ENCODE results near the gene UTS2R.

Gene UTS2R

DNA sequence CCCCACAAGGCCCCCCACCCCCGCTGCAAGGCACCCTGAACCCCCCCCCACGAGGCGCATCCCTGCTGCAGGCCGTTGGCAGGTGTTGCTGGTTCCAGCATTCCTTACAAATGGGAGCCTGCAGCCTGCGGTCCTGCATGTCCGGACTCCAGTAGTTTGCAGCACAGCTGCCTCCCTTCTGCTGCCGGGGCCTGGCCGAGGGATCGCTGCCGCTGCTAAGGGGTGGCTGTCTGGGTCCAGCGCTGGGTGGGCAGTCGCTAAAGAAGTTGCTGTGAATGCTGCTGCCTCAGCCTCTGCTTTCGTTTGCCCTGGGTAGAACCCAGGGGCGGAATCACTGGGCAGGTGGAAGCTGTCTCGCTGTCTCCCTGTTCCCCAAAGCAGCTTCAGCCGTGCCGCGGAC, 11.8 kb downstream of the UTS2R start:
- Mint-ChIP-seq H3K4me1 (ENCODE audit: low read depth) (peaks cover 3% of the 10 kb centered on the region), H3K27me3 (ENCODE audit: low read depth) (peaks cover 15% of the 10 kb centered on the region), H3K27ac (no peak overlapping the region), H3K9me3 (no peaks in the 10 kb centered on the region), H3K36me3 (ENCODE audit: low read depth) (no peaks in the 10 kb centered on the region), H3K4me3 (no peak overlapping the region)
- DNase-seq (ENCODE audit: low spot score), result no peak

DNA sequence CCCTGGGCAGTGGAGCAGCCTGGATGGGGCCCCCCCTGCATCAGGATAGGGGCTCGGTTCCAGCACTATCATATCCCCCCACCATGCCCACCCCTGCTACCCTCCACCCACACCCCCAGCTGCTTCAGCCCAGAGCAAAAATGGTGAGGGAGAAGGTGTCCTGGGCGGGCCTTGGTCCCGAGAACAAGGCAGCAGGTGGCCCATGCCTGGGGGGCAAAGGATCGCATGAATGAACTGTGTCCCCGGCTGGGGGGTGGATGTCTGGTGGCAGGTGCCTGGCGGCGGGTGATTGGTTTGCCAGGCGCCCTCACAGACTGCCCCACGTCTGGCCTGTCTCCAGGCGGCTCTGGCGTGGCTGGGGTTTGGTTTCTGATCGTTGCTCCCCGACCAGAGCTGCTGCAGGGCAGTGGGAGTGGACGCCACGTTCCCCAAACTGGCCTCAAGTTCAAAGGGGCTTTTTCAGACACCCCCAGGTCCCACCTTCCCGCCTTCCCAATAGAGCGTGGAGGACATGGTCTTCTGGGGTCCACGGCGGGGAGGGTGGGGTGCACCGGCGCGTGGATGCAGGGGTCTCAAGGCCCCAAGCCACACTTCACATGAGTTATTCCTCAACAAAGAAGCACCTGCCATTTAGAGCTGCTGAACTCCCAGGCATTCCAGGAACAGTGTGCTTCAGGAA, 12.6 kb downstream of the UTS2R start:
- DNase-seq (ENCODE audit: low spot score), result no peak
- no peaks in the 10 kb centered on the region for H3K36me3 Mint-ChIP-seq (ENCODE audit: low read depth)
- H3K27me3 Mint-ChIP-seq (ENCODE audit: low read depth), result peaks cover 13% of the 10 kb centered on the region
- H3K9me3 Mint-ChIP-seq, result no peaks in the 10 kb centered on the region
- H3K27ac Mint-ChIP-seq, result no peak overlapping the region
- H3K4me1 Mint-ChIP-seq (ENCODE audit: low read depth), result peaks cover 3% of the 10 kb centered on the region
- no peak overlapping the region for H3K4me3 Mint-ChIP-seq

GRCh38 chr17:82384730-82385481, 13.3 kb downstream of the UTS2R start:
- Mint-ChIP-seq H3K27me3 (ENCODE audit: low read depth) (peaks cover 11% of the 10 kb centered on the region), H3K36me3 (ENCODE audit: low read depth) (no peaks in the 10 kb centered on the region), H3K4me1 (ENCODE audit: low read depth) (peaks cover 3% of the 10 kb centered on the region), H3K9me3 (no peaks in the 10 kb centered on the region), H3K4me3 (no peak overlapping the region), H3K27ac (no peak overlapping the region)
- no peak for DNase-seq (ENCODE audit: low spot score)

DNA sequence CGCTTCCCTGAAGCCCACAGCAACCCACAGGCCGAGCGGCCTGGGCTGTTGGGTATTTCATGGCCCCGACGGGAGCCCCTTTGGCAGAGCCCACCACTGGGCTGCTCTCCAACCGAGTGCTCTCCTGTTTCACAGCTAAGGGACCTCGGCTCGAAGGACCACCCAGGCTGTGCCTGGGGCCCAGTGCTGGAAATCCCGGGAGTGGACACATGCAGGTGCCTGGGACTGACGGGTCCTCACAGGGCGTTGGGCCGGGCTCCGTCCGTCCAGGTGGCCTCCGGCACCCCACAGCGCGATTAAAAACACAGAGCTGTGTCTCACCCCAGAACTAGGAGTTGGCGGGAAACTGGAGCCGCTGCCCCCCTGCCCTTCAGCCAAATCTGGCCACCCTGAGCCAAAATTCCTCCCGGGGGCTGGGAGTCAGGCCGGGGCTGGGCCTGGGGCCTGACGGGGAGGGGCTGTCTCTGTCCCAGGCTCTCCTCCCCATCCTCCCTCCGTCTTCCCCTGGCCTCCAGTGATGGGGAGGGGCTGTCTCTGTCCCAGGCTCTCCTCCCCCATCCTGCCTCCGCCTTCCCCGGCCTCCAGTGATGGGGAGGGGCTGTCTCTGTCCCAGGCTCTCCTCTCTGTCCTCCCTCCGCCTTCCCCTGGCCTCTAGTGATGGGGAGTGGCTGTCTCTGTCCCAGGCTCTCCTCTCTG, 14.1 kb downstream of the UTS2R start:
- Mint-ChIP-seq H3K9me3 (no peaks in the 10 kb centered on the region), H3K27me3 (ENCODE audit: low read depth) (peaks cover 7% of the 10 kb centered on the region), H3K4me1 (ENCODE audit: low read depth) (peaks cover 3% of the 10 kb centered on the region), H3K4me3 (no peak overlapping the region), H3K27ac (no peak overlapping the region), H3K36me3 (ENCODE audit: low read depth) (no peaks in the 10 kb centered on the region)
- no peak for DNase-seq (ENCODE audit: low spot score)

DNA sequence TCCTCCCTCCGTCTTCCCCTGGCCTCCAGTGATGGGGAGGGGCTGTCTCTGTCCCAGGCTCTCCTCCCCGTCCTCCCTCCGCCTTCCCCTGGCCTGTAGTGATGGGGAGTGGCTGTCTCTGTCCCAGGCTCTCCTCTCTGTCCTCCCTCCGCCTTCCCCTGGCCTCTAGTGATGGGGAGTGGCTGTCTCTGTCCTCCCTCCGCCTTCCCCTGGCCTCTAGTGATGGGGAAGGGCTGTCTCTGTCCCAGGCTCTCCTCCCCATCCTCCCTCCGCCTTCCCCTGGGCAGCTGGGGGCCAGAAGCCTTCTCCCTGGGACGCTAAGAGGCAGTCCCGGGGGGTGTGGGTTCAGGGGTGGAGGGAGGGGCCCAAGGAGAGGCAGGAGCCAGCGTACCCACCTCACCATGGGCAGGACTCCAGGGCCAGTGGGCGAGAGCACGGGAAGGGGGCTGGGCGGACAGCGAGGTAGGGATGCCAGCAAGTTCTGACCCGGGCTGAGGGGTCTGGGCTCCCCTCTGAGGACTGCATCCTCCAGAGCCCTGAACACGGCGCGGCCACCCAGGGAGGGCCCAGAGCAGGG, 14.8 kb downstream of the UTS2R start:
- no peak for DNase-seq (ENCODE audit: low spot score)
- no peaks in the 10 kb centered on the region for H3K36me3 Mint-ChIP-seq (ENCODE audit: low read depth)
- no peaks in the 10 kb centered on the region for H3K9me3 Mint-ChIP-seq
- no peak overlapping the region for H3K4me3 Mint-ChIP-seq
- H3K4me1 Mint-ChIP-seq (ENCODE audit: low read depth), result peaks cover 3% of the 10 kb centered on the region
- H3K27ac Mint-ChIP-seq, result no peak overlapping the region
- H3K27me3 Mint-ChIP-seq (ENCODE audit: low read depth), result peaks cover 5% of the 10 kb centered on the region

- no peak overlapping the region for H3K4me3 Mint-ChIP-seq
- H3K4me1 Mint-ChIP-seq (ENCODE audit: low read depth), result peaks cover 3% of the 10 kb centered on the region
- H3K27ac Mint-ChIP-seq, result no peak overlapping the region
- no peaks in the 10 kb centered on the region for H3K36me3 Mint-ChIP-seq (ENCODE audit: low read depth)
- H3K27me3 Mint-ChIP-seq (ENCODE audit: low read depth), result peaks cover 5% of the 10 kb centered on the region
- no peak for DNase-seq (ENCODE audit: low spot score)
- no peaks in the 10 kb centered on the region for H3K9me3 Mint-ChIP-seq
Observed at GRCh38 chr17:82386881-82387704, 15.5 kb downstream of the UTS2R start.

DNA sequence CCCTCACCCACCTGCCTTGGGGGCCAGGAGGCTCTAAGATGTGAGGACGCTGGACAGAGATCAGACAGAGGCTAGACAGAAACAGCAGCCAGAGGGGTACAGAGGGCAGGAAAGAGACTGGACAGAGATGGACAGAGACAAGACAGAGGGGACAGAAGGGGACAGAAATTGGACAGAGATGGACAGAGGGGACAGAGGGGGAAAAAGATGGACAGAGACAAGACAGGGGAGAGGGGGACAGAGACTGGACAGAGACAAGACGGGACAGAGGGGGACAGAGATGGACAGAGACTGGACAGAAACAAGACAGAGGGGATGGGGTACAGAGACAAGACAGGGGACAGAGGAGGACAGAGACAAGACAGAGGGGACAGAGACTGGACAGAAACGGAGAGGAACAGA, 16.1 kb downstream of the UTS2R start:
- Mint-ChIP-seq H3K27ac (peak overlapping the region; percentile 42), H3K9me3 (no peaks in the 10 kb centered on the region), H3K4me3 (no peak overlapping the region), H3K4me1 (ENCODE audit: low read depth) (peaks cover 3% of the 10 kb centered on the region), H3K27me3 (ENCODE audit: low read depth) (peaks cover 5% of the 10 kb centered on the region), H3K36me3 (ENCODE audit: low read depth) (no peaks in the 10 kb centered on the region)
- no peak for DNase-seq (ENCODE audit: low spot score)

- Mint-ChIP-seq H3K4me1 (ENCODE audit: low read depth) (peaks cover 3% of the 10 kb centered on the region), H3K9me3 (no peaks in the 10 kb centered on the region), H3K27ac (no peak overlapping the region), H3K36me3 (ENCODE audit: low read depth) (no peaks in the 10 kb centered on the region), H3K27me3 (ENCODE audit: low read depth) (peaks cover 5% of the 10 kb centered on the region), H3K4me3 (no peak overlapping the region)
- DNase-seq (ENCODE audit: low spot score), result no peak
Observed at GRCh38 chr17:82388223-82388921, 16.8 kb downstream of the UTS2R start.

DNA sequence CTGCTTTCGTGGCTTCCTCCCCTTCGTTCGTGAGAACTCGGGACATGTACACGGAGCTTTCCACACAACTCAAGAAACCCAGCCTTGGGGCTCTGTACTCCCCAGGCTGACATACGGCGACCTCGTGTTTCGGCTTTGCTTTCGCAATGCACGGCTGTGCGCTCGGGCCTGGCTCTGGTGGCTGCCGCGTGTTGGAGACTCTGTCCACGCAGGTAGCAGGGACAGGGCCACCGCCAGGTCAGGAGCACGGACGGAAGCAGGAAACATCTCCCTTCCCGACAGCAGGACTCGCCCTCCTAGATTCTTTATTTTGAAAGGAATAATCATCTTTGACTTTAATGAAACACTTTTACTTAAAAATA, 17.3 kb downstream of the UTS2R start:
- Mint-ChIP-seq H3K27ac (no peak overlapping the region), H3K9me3 (no peaks in the 10 kb centered on the region), H3K4me3 (no peak overlapping the region), H3K36me3 (ENCODE audit: low read depth) (no peaks in the 10 kb centered on the region), H3K4me1 (ENCODE audit: low read depth) (peaks cover 3% of the 10 kb centered on the region), H3K27me3 (ENCODE audit: low read depth) (peaks cover 5% of the 10 kb centered on the region)
- no peak for DNase-seq (ENCODE audit: low spot score)

DNA sequence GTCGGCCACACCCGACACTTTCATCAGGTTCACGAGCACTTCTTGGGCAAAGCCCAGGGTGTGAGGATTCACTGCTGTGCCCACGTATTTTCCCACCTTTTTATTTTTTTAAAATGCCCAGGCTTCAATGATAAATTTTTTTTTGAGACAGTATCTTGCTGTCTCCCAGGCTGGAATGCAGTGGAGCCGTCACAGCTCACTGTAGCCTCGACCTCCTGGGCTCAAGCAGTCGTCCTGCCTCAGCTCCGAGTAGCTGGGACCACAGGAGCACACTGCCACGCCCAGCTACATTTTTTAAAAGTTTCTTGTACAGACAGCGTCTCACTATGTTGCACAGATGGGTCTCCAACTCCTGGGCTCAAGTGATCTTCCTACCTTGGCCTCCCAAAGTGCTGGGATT, 17.8 kb downstream of the UTS2R start:
- H3K4me3 Mint-ChIP-seq, result no peak overlapping the region
- no peak overlapping the region for H3K27ac Mint-ChIP-seq
- H3K36me3 Mint-ChIP-seq (ENCODE audit: low read depth), result no peaks in the 10 kb centered on the region
- DNase-seq (ENCODE audit: low spot score), result no peak
- peaks cover 3% of the 10 kb centered on the region for H3K4me1 Mint-ChIP-seq (ENCODE audit: low read depth)
- no peaks in the 10 kb centered on the region for H3K9me3 Mint-ChIP-seq
- peaks cover 5% of the 10 kb centered on the region for H3K27me3 Mint-ChIP-seq (ENCODE audit: low read depth)

- no peak for DNase-seq (ENCODE audit: low spot score)
- no peaks in the 10 kb centered on the region for H3K9me3 Mint-ChIP-seq
- H3K27ac Mint-ChIP-seq, result no peak overlapping the region
- peaks cover 5% of the 10 kb centered on the region for H3K27me3 Mint-ChIP-seq (ENCODE audit: low read depth)
- H3K36me3 Mint-ChIP-seq (ENCODE audit: low read depth), result no peaks in the 10 kb centered on the region
- H3K4me3 Mint-ChIP-seq, result no peak overlapping the region
- H3K4me1 Mint-ChIP-seq (ENCODE audit: low read depth), result peaks cover 3% of the 10 kb centered on the region
Observed at GRCh38 chr17:82390015-82390859, 18.7 kb downstream of the UTS2R start.

DNA sequence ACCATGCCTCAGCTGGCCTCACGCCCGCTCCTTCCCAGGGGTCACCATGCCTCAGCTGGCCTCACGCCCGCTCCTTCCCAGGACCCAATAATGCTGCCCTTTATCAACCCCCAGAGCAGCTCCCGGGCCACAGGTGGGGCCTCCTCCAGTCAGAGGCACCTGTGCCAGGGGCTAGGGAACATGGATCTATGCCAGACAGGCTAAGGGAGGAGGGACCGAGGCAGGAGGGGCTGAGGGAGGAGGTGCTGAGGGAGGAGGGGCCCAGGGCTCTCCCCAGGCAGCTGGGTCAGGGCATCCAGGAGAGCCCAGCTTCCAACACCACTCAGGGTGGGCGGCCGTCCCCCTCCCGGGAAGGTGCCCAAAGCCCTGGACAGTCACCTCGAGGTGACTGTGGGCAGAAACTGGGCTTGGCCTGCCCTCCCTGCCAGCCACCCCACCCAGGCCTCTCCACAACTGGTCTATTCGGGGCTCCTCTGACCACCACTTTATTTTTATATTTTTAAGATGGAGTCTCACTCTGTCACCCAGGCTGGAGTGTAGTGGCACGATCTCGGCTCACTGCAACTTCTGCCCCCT, 19.4 kb downstream of the UTS2R start:
- DNase-seq (ENCODE audit: low spot score), result no peak
- no peaks in the 10 kb centered on the region for H3K9me3 Mint-ChIP-seq
- no peak overlapping the region for H3K4me3 Mint-ChIP-seq
- H3K36me3 Mint-ChIP-seq (ENCODE audit: low read depth), result no peaks in the 10 kb centered on the region
- H3K27ac Mint-ChIP-seq, result no peak overlapping the region
- H3K27me3 Mint-ChIP-seq (ENCODE audit: low read depth), result peaks cover 5% of the 10 kb centered on the region
- H3K4me1 Mint-ChIP-seq (ENCODE audit: low read depth), result peaks cover 3% of the 10 kb centered on the region

All from T-helper 2 cell treated with Interferon-gamma antibody and Interleukin-4, amounts not matched to agents 5 μg/mL and 100 μg/mL, for 36 hours (primary cell).